Lung (tissue), 4 donors: Measurements from ENCODE around the gene CHORDC1. TPM values are rescaled to one million over a fixed set of nuclear protein-coding genes. Genes with fewer than 3 reads are reported as not detected.

Experiments used
- polyA plus RNA-seq, 2 donors: library from polyadenylated mRNA; stranded (reverse); fragments of 200-250 nt; gene quantifications; one replicate each; pipeline ENCODE4 v1.2.1, GENCODE V29; 2013
- total RNA-seq, 2 donors: library from RNA; depleted of rRNA in 1 of 2; stranded (reverse); fragments of >200 nt in 1 of 2; gene quantifications; one replicate each; pipeline ENCODE4 v1.2.1, GENCODE V29; 2014 to 2021
- donor health status: Bipolar disorder and iron deficiency.
- donor health status: healthy.
- donor health status: DM: yes; HTN: yes; CAD: no.

The CHORDC1 gene
- total and polyA plus RNA-seq, 4 donors, result 20.4 to 80.4 (median 22.7) TPM

Other genes with a start within 250 kb of the CHORDC1 start
- gene TRIM49C, start 191.9 kb downstream of the CHORDC1 start, total RNA-seq, result not detected
- gene TRIM49C, start 191.9 kb downstream of the CHORDC1 start, polyA plus RNA-seq, result not detected
- gene UBTFL1, start 137.1 kb downstream of the CHORDC1 start, total RNA-seq, result not detected
- gene UBTFL1, start 137.1 kb downstream of the CHORDC1 start, polyA plus RNA-seq, result not detected
- 10 to 100 TPM in 1 of 2 donors, under 1 TPM in 1; 0.86 to 32.0 TPM for gene NAALAD2, start 88.4 kb downstream of the CHORDC1 start, total RNA-seq
- gene NAALAD2, start 88.4 kb downstream of the CHORDC1 start, polyA plus RNA-seq, result under 1 TPM; 0.14 to 0.49 TPM